ENCODE results near the gene PDGFRB. TPM values are rescaled to one million over a fixed set of nuclear protein-coding genes. Genes with fewer than 3 reads are reported as not detected.

PDGFRB gene
- total RNA-seq, 1 experiment from 2014 or later: not detected

- DNase-seq: no peak
- no peak overlapping the region for H3K4me3 ChIP-seq (ENCODE audit: low read length)
- H3K4me1 ChIP-seq (ENCODE audit: low read length): no peaks in the 10 kb centered on the region
- no peaks in the 10 kb centered on the region for H3K27me3 ChIP-seq (ENCODE audit: low read length)
- H2AFZ ChIP-seq (ENCODE audit: low read length): no peak overlapping the region
- no peak overlapping the region for H3K9ac ChIP-seq (ENCODE audit: low read length)
- H3K36me3 ChIP-seq (ENCODE audit: insufficient read depth, low read length): no peaks in the 10 kb centered on the region
- no peaks in the 10 kb centered on the region for H4K20me1 ChIP-seq (ENCODE audit: insufficient read depth, low read depth, low read length)
- H3K9me3 ChIP-seq (ENCODE audit: low read length): no peaks in the 10 kb centered on the region
- H3K79me2 ChIP-seq (ENCODE audit: low read length): no peaks in the 10 kb centered on the region
- no peak overlapping the region for H3K27ac ChIP-seq (ENCODE audit: low read length)
- H3K4me2 ChIP-seq (ENCODE audit: low read depth, low read length, poor library complexity, severe bottlenecking): no peak overlapping the region
- no peaks in the 10 kb centered on the region for H3K9me2 ChIP-seq (replicated peaks; ENCODE audit: insufficient read depth, low read length)
These were observed 36.8 kb upstream of the PDGFRB start for GRCh38 chr5:150192462-150192861.

- DNase-seq: no peak
These were observed 35.3 kb upstream of the PDGFRB start for GRCh38 chr5:150190987-150191386.

GRCh38 chr5:150190503-150190979, 34.9 kb upstream of the PDGFRB start:
- H2AFZ ChIP-seq (ENCODE audit: low read length): no peak overlapping the region
- no peak overlapping the region for H3K9ac ChIP-seq (ENCODE audit: low read length)
- no peaks in the 10 kb centered on the region for H3K9me2 ChIP-seq (replicated peaks; ENCODE audit: insufficient read depth, low read length)
- no peaks in the 10 kb centered on the region for H3K27me3 ChIP-seq (ENCODE audit: low read length)
- H3K4me3 ChIP-seq (ENCODE audit: low read length): no peak overlapping the region
- no peaks in the 10 kb centered on the region for H3K79me2 ChIP-seq (ENCODE audit: low read length)
- no peaks in the 10 kb centered on the region for H3K9me3 ChIP-seq (ENCODE audit: low read length)
- H3K27ac ChIP-seq (ENCODE audit: low read length): no peak overlapping the region
- H4K20me1 ChIP-seq (ENCODE audit: insufficient read depth, low read depth, low read length): no peaks in the 10 kb centered on the region
- no peaks in the 10 kb centered on the region for H3K36me3 ChIP-seq (ENCODE audit: insufficient read depth, low read length)
- no peak overlapping the region for H3K4me2 ChIP-seq (ENCODE audit: low read depth, low read length, poor library complexity, severe bottlenecking)
- no peak for DNase-seq
- no peaks in the 10 kb centered on the region for H3K4me1 ChIP-seq (ENCODE audit: low read length)

More at GRCh38 chr5:150190987-150191386, 35.3 kb upstream of the PDGFRB start:
- H3K9me2 ChIP-seq (replicated peaks; ENCODE audit: insufficient read depth, low read length): no peaks in the 10 kb centered on the region
- no peak overlapping the region for H3K4me2 ChIP-seq (ENCODE audit: low read depth, low read length, poor library complexity, severe bottlenecking)
- no peaks in the 10 kb centered on the region for H3K4me1 ChIP-seq (ENCODE audit: low read length)
- no peaks in the 10 kb centered on the region for H3K36me3 ChIP-seq (ENCODE audit: insufficient read depth, low read length)
- H3K79me2 ChIP-seq (ENCODE audit: low read length): no peaks in the 10 kb centered on the region
- H3K27ac ChIP-seq (ENCODE audit: low read length): no peak overlapping the region
- H3K27me3 ChIP-seq (ENCODE audit: low read length): no peaks in the 10 kb centered on the region
- no peak overlapping the region for H3K9ac ChIP-seq (ENCODE audit: low read length)
- H3K9me3 ChIP-seq (ENCODE audit: low read length): no peaks in the 10 kb centered on the region
- H4K20me1 ChIP-seq (ENCODE audit: insufficient read depth, low read depth, low read length): no peaks in the 10 kb centered on the region
- H2AFZ ChIP-seq (ENCODE audit: low read length): no peak overlapping the region
- H3K4me3 ChIP-seq (ENCODE audit: low read length): no peak overlapping the region

GRCh38 chr5:150189728-150190502, 34.3 kb upstream of the PDGFRB start, which contains the start of gene SLC6A7:
Gene SLC6A7, plus strand, starts transcription at chr5:150190062. Its CDS starts 266 bp downstream, at chr5:150190328.
- no peak within 1 kb of the TSS for H3K4me3 ChIP-seq (ENCODE audit: low read length)
- no peak within 1 kb of the TSS for H3K4me2 ChIP-seq (ENCODE audit: low read depth, low read length, poor library complexity, severe bottlenecking)
- no peak for DNase-seq
- no peaks in the 10 kb centered on the region for H3K9me3 ChIP-seq (ENCODE audit: low read length)
- H2AFZ ChIP-seq (ENCODE audit: low read length): no peak within 1 kb of the TSS
- H3K27ac ChIP-seq (ENCODE audit: low read length): no peak within 1 kb of the TSS
- H4K20me1 ChIP-seq (ENCODE audit: insufficient read depth, low read depth, low read length): no peaks in the 10 kb centered on the region
- no peak within 1 kb of the TSS for H3K9ac ChIP-seq (ENCODE audit: low read length)
- H3K79me2 ChIP-seq (ENCODE audit: low read length): no peaks in the 10 kb centered on the region
- H3K9me2 ChIP-seq (replicated peaks; ENCODE audit: insufficient read depth, low read length): no peaks in the 10 kb centered on the region
- H3K27me3 ChIP-seq (ENCODE audit: low read length): no peaks in the 10 kb centered on the region
- H3K4me1 ChIP-seq (ENCODE audit: low read length): no peaks in the 10 kb centered on the region
- no peaks in the 10 kb centered on the region for H3K36me3 ChIP-seq (ENCODE audit: insufficient read depth, low read length)

GRCh38 chr5:150189326-150189725, 33.7 kb upstream of the PDGFRB start:
- Histone ChIP-seq H3K4me3 (ENCODE audit: low read length) (no peak overlapping the region), H3K4me2 (ENCODE audit: low read depth, low read length, poor library complexity, severe bottlenecking) (no peak overlapping the region), H3K9ac (ENCODE audit: low read length) (no peak overlapping the region), H3K9me2 (replicated peaks; ENCODE audit: insufficient read depth, low read length) (no peaks in the 10 kb centered on the region), H3K79me2 (ENCODE audit: low read length) (no peaks in the 10 kb centered on the region), H4K20me1 (ENCODE audit: insufficient read depth, low read depth, low read length) (no peaks in the 10 kb centered on the region), H2AFZ (ENCODE audit: low read length) (no peak overlapping the region), H3K27ac (ENCODE audit: low read length) (no peak overlapping the region), H3K27me3 (ENCODE audit: low read length) (no peaks in the 10 kb centered on the region), H3K36me3 (ENCODE audit: insufficient read depth, low read length) (no peaks in the 10 kb centered on the region), H3K4me1 (ENCODE audit: low read length) (no peaks in the 10 kb centered on the region), H3K9me3 (ENCODE audit: low read length) (no peaks in the 10 kb centered on the region)
- no peak for DNase-seq

- no peaks in the 10 kb centered on the region for H3K79me2 ChIP-seq (ENCODE audit: low read length)
- no peaks in the 10 kb centered on the region for H4K20me1 ChIP-seq (ENCODE audit: insufficient read depth, low read depth, low read length)
- no peak overlapping the region for H3K4me2 ChIP-seq (ENCODE audit: low read depth, low read length, poor library complexity, severe bottlenecking)
- no peak overlapping the region for H3K27ac ChIP-seq (ENCODE audit: low read length)
- H2AFZ ChIP-seq (ENCODE audit: low read length): no peak overlapping the region
- H3K9me2 ChIP-seq (replicated peaks; ENCODE audit: insufficient read depth, low read length): no peaks in the 10 kb centered on the region
- no peak overlapping the region for H3K4me3 ChIP-seq (ENCODE audit: low read length)
- no peaks in the 10 kb centered on the region for H3K36me3 ChIP-seq (ENCODE audit: insufficient read depth, low read length)
- no peak overlapping the region for H3K9ac ChIP-seq (ENCODE audit: low read length)
- H3K27me3 ChIP-seq (ENCODE audit: low read length): no peaks in the 10 kb centered on the region
- H3K4me1 ChIP-seq (ENCODE audit: low read length): no peaks in the 10 kb centered on the region
- H3K9me3 ChIP-seq (ENCODE audit: low read length): no peaks in the 10 kb centered on the region
- no peak for DNase-seq
These were observed 32.6 kb upstream of the PDGFRB start for GRCh38 chr5:150188146-150188842.

- no peak overlapping the region for H2AFZ ChIP-seq (ENCODE audit: low read length)
- no peak overlapping the region for H3K4me3 ChIP-seq (ENCODE audit: low read length)
- H3K27me3 ChIP-seq (ENCODE audit: low read length): no peaks in the 10 kb centered on the region
- H3K9me2 ChIP-seq (replicated peaks; ENCODE audit: insufficient read depth, low read length): no peaks in the 10 kb centered on the region
- H3K9me3 ChIP-seq (ENCODE audit: low read length): no peaks in the 10 kb centered on the region
- no peaks in the 10 kb centered on the region for H3K79me2 ChIP-seq (ENCODE audit: low read length)
- no peaks in the 10 kb centered on the region for H3K36me3 ChIP-seq (ENCODE audit: insufficient read depth, low read length)
- no peak overlapping the region for H3K9ac ChIP-seq (ENCODE audit: low read length)
- no peak overlapping the region for H3K27ac ChIP-seq (ENCODE audit: low read length)
- no peaks in the 10 kb centered on the region for H3K4me1 ChIP-seq (ENCODE audit: low read length)
- no peak for DNase-seq
- H4K20me1 ChIP-seq (ENCODE audit: insufficient read depth, low read depth, low read length): no peaks in the 10 kb centered on the region
- H3K4me2 ChIP-seq (ENCODE audit: low read depth, low read length, poor library complexity, severe bottlenecking): no peak overlapping the region
These were observed 31.3 kb upstream of the PDGFRB start for GRCh38 chr5:150186897-150187296.

- no peak overlapping the region for H3K27ac ChIP-seq (ENCODE audit: low read length)
- H3K9me3 ChIP-seq (ENCODE audit: low read length): no peaks in the 10 kb centered on the region
- DNase-seq: no peak
- H3K9ac ChIP-seq (ENCODE audit: low read length): no peak overlapping the region
- H3K36me3 ChIP-seq (ENCODE audit: insufficient read depth, low read length): no peaks in the 10 kb centered on the region
- no peaks in the 10 kb centered on the region for H3K79me2 ChIP-seq (ENCODE audit: low read length)
- no peaks in the 10 kb centered on the region for H4K20me1 ChIP-seq (ENCODE audit: insufficient read depth, low read depth, low read length)
- no peak overlapping the region for H3K4me2 ChIP-seq (ENCODE audit: low read depth, low read length, poor library complexity, severe bottlenecking)
- H3K9me2 ChIP-seq (replicated peaks; ENCODE audit: insufficient read depth, low read length): no peaks in the 10 kb centered on the region
- H3K27me3 ChIP-seq (ENCODE audit: low read length): no peaks in the 10 kb centered on the region
- H3K4me3 ChIP-seq (ENCODE audit: low read length): no peak overlapping the region
- no peak overlapping the region for H2AFZ ChIP-seq (ENCODE audit: low read length)
- H3K4me1 ChIP-seq (ENCODE audit: low read length): no peaks in the 10 kb centered on the region
These were observed 30.5 kb upstream of the PDGFRB start for GRCh38 chr5:150186137-150186536.
